AG10803 (cell line): ENCODE measurements around the gene ARHGAP22.
A peak's percentile ranks its signal among the peaks of the same experiment; 100 is the strongest.

Experiments
- DNase-seq: peaks from one replicate; pipeline ENCODE4 v3.0.0; 2010; ENCODE audit warnings: low read depth
- H3K4me3 ChIP-seq: 2 replicates; pipeline ENCODE4 v1.5.1; 2011; ENCODE audit warnings: mild to moderate bottlenecking, low read length, control low read depth
- TF ChIP-seq, protein P1 (sequence below): conservative IDR thresholded peaks from 2 replicates; pipeline ENCODE4 v1.5.1; 2011; ENCODE audit warnings: mild to moderate bottlenecking, low read length, control low read depth, inconsistent platforms

Gene ARHGAP22

DNA sequence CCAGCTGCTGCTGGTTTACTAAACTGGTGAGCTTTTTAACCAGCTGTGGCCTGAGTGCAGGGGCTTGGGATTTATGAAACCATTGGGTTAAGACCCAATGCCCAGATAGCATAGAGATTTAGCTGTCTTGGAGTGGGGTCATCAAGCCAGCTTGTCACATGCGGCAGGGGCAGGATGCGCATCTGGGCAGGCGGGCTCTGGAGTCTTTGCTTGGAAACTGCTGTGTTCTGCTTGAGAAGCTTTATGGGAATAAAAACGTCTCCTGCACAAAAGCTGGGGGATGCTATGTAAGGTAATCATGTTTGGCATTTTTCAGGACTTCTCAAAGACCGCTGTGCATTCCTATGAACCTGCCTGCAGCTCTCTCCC lies 162.1 kb downstream of the ARHGAP22 start:
- TF ChIP-seq, protein P1, sequence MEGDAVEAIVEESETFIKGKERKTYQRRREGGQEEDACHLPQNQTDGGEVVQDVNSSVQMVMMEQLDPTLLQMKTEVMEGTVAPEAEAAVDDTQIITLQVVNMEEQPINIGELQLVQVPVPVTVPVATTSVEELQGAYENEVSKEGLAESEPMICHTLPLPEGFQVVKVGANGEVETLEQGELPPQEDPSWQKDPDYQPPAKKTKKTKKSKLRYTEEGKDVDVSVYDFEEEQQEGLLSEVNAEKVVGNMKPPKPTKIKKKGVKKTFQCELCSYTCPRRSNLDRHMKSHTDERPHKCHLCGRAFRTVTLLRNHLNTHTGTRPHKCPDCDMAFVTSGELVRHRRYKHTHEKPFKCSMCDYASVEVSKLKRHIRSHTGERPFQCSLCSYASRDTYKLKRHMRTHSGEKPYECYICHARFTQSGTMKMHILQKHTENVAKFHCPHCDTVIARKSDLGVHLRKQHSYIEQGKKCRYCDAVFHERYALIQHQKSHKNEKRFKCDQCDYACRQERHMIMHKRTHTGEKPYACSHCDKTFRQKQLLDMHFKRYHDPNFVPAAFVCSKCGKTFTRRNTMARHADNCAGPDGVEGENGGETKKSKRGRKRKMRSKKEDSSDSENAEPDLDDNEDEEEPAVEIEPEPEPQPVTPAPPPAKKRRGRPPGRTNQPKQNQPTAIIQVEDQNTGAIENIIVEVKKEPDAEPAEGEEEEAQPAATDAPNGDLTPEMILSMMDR = no peak
- H3K4me3 ChIP-seq = no peak overlapping the region
- no peak for DNase-seq

GRCh38 chr10:48442090-48442808 lies 162.6 kb downstream of the ARHGAP22 start:
- TF ChIP-seq, protein P1 = no peak
- H3K4me3 ChIP-seq = no peak overlapping the region
- no peak for DNase-seq

DNA sequence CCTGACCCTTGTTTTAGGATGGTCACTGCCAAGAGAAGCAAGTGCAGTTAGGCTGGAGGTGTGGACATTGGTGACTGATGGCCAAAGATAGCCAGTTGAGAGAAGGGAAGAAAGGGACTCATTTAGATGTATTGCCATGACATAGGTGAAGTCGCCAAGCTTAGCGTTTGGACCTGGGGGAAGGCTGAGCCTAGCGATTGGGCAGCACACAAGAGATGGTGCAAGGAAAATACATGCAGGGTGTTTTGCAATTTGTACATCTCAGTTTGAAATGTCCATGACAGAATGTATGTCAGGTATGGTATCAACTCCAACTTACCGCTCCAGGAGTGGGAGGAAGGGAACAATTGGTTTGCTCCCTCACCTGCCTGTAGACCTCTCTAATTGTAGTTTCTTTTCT lies 164.1 kb downstream of the ARHGAP22 start:
- TF ChIP-seq, protein P1 = no peak
- no peak overlapping the region for H3K4me3 ChIP-seq

GRCh38 chr10:48439581-48440041 lies 165.3 kb downstream of the ARHGAP22 start:
- TF ChIP-seq, protein P1 = no peak
- H3K4me3 ChIP-seq = no peak overlapping the region
- DNase-seq = peak; percentile 44

More for the DNA sequence above, 164.1 kb downstream of the ARHGAP22 start:
- no peak for DNase-seq

DNA sequence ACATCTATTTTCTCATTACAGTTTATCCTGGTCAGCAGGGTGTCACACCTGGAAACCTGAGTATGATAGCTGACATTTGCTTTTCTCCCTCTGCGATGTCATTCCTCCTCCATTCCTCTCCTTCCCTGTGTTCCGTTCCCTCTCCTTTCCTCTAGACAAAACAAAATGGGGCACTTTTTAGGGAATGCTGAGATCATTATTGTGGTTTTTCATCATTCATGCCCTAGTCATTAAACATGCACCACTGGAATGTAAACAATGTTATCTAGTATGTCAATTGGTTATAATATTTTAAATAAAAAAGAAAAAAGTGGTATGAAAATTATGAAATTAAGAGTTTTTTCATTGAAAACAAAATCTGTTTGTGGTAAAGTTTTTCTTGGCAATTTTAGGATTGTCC lies 165.8 kb downstream of the ARHGAP22 start:
- TF ChIP-seq, protein P1 = no peak
- peak; percentile 80 for DNase-seq
- no peak overlapping the region for H3K4me3 ChIP-seq

DNA sequence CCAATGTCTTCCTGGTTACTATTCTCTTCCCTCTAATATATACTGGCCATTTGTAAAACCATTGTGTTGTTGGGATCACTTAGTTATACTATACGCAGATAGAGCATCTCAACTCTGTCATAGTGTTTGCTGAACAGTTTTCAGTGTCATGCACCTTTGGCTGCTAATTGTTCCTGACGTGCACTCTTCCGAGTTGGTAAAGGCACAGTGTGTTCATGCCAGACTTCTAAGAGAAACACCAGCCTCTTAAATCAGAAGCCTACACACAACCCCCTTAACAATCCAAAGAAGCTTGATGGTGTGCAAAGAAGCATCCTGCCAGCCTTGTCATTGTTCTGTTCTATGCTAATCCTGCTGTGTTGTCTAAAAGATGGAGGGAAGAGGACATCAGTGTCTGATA lies 167.3 kb downstream of the ARHGAP22 start:
- no peak for DNase-seq
- H3K4me3 ChIP-seq = no peak overlapping the region
- TF ChIP-seq, protein P1 = no peak

- TF ChIP-seq, protein P1 = no peak
- no peak overlapping the region for H3K4me3 ChIP-seq
- no peak for DNase-seq
Measured at GRCh38 chr10:48431871-48432270, 173.0 kb downstream of the ARHGAP22 start.
